Erythroblast (primary cell): ENCODE measurements around the gene IDH1.
"Not testable (repeated sequence)": the region's sequence is repeated elsewhere in the genome, so short reads cannot be mapped to it uniquely, and the experiment has no call there.

Source experiments
- DNase-seq, 2 experiments: peaks; one replicate each; lab custom pipeline; 2025; lab: John Stamatoyannopoulos, UW
- GATA1 ChIP-seq: IDR thresholded peaks from 2 replicates; pipeline ENCODE4 v1.6.1; 2011; ENCODE audit warnings: low read depth, mild to moderate bottlenecking, control low read depth, low read length, moderate library complexity
- POLR2A ChIP-seq: IDR thresholded peaks from 2 replicates; pipeline ENCODE4 v1.6.1; 2011; ENCODE audit warnings: mild to moderate bottlenecking, low read length

Gene IDH1

DNA sequence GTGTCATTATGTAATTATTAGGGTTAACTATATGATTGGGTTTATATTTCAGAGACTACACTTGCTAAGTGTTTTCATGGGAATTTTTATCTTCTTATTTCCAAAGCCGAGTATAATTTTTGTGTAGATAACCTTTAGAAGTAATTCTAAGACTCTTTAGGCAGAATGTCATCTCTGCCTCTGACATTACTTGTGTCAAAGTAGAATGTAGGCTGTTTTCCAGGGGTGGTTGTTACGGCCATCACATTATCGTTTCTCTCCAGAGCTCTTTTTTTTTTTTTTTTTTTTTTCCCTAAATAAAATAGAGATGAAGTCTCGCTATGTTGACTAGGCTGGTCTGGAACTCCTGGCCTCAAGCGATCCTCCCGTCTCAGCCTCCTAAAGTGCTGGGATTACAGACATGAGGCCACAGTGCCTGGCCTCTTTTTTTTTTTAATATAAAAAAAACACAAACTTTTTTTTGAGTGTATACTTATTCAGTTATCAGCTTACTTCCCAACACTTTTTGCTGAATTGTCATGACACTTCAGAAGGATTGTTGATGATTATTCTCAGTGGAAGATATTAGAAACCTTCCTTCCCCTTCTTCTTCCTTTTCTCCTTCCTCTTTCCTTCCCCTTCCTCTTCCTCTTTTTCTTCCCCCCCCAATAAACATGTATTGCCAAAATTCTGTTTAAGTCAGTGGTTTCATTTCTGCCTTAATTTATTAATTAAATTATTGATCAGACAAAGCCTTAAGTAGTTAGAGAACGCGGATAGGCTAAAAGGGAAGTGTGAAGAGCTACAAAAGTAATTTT is 13.5 kb upstream of the IDH1 start:
- TF ChIP-seq POLR2A: no peak
- TF ChIP-seq GATA1: no peak
- DNase-seq: no peak

DNA sequence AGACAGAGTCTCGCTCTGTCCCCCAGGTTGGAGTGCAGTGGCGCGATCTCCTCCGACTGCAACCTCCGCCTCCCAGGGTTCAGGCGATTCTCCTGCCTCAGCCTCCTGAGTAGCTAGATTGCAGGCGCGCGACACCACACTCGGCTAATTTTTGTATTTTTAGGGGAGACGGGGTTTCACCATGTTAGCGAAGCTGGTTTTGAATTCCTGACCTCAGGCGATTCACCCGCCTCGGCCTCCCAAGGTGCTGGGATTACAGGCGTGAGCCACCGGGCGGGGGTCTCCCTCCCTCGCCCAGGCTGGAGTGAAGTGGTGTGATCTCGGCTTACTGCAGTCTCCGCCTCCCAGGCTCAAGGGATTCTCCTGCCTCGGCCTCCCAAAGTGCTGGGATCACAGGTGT is 12.7 kb upstream of the IDH1 start:
- not testable (repeated sequence) for DNase-seq

DNA sequence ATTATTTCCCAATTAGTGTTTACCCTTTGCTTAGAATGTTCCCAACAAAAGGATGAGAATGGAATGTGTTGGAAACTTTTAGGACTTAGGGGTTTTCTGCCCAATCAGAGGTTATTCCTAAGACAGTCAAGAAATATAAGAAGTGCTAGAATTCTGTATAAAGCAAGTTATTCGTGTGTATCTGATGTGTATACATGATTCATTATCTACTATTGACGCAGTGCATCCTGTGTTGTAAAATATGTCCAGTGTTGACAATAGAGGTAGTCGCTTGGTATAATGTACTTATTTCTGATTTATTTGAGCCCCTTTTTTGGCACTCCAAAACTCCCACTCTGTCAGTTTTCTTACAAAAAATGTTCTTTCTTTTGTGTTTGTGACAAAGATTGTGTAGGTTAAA is 12.1 kb upstream of the IDH1 start:
- peak; percentile 26 to 48 for DNase-seq
- no peak for TF ChIP-seq POLR2A
- no peak for TF ChIP-seq GATA1

DNA sequence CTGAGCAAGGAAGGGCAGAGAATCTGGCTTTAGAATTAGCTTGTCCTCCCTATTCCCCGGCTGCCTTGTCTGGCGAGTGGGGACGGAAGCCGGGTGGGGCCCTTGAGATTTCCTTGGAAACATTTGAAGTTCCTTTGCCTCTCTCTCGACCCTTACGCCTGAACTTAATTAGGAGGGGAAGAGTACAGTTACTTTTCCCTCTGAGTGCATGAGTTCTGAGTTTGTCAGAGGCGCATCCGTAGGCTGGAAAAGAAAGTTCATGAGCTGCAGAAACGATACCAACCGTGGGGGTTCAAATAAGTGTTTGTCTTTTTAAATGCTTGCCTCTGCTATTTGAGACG is 11.7 kb upstream of the IDH1 start:
- peak; percentile 56 to 71 for DNase-seq
- TF ChIP-seq GATA1 (no peak), POLR2A (no peak)

DNA sequence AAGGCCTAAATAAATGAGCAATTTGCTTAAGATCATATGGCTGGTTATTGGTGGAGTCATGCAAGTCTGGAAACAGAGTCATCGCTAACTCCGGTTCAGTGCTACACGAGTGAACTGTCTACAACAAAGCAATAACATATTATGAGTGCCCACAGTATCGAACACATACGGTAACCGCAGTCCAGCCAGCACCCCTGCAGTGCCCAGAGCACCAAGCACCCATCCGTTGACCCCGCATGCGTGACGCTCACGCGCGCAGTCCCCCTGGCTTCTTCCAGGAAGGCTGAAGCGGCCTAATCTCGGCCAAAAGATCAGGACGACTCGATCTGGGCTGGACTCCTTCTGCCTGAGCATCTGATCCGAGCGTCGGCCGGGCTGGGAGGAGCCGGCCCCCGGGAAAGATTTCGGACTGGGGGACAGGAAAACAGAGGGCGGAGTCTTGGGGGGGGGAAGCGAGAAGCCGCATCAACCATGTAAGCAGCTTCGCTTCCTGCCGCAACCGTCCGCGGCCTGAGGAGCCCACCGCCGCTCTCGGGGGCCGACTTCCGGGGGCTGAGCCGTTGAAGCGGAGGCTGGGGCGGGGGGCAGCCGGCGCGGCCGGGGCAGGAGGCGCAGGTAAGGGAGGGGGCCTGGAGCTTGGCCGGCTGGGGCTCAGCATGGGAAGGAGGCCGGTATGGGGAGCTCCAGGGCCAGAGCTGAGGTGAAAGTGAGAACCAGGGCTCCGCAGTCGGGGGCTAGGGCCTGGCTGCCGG is 11.1 kb upstream of the IDH1 start, which contains the start of gene PIKFYVE:
Gene PIKFYVE (plus strand): TSS at position 455 of the 752 bp plus-strand sequence. CDS start 5,265 bp downstream, outside the sequence.
- peak; percentile 96 for DNase-seq

GRCh38 chr2:208265371-208265800 is 10.5 kb upstream of the IDH1 start:
- TF ChIP-seq GATA1 (no peak), POLR2A (no peak)
- DNase-seq: peak in 1 of 2 experiments; percentile 70

More for the DNA sequence above, 11.1 kb upstream of the IDH1 start, which contains the start of gene PIKFYVE:
- TF ChIP-seq POLR2A (peak; percentile 83), GATA1 (peak; percentile 84)

DNA sequence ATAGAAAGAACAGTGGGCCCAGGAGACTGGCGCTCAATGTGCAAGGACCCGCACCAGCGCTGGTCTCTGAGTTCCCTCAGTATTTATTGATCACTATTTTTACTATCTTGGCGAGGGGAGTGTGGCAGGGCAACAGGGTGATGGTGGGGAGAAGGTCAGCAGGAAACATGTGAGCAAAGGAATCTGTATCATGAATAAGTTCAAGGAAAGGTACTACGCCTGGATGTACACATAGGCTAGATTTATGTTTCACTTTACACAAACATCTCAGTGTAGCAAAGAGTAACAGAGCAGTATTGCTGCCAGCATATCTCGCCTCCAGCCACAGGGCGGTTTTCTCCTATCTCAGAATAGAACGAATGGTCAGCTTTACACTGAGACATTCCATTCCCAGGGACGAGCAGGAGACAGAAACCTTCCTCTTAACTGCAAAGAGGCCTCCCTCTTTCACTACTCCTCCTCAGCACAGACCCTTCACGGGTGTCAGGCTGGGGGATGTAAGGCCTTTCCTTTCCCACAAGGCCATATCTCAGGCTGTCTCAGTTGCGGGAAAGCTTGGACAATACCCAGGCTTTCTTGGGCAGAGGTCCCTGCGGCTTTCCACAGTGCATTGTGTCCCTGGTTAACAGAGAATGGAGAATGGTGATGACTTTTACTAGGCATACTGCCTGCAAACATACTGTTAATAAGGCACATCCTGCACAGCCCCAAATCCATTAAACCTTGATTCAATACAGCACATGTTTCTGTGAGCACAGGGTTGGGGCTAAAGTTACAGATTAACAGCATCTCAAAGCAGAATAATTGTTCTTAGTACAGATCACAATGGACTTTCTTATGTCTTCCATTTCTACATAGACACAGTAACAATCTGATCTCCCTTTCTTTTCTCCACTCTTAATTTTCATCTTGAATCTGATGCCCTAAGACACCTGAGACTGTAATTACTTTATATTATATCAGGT is 2.3 kb upstream of the IDH1 start:
- not testable (repeated sequence) for DNase-seq

- DNase-seq: no peak
- TF ChIP-seq POLR2A (no peak), GATA1 (no peak)
Measured at GRCh38 chr2:208256192-208256782, 1.4 kb upstream of the IDH1 start.

GRCh38 chr2:208255557-208256106 is 761 bp upstream of the IDH1 start:
- no peak for TF ChIP-seq GATA1
- no peak for TF ChIP-seq POLR2A
- DNase-seq: no peak

GRCh38 chr2:208254118-208254870 is 577 bp downstream of the IDH1 start:
- TF ChIP-seq POLR2A (no peak), GATA1 (no peak)
- DNase-seq: peak; percentile 94 to 95

DNA sequence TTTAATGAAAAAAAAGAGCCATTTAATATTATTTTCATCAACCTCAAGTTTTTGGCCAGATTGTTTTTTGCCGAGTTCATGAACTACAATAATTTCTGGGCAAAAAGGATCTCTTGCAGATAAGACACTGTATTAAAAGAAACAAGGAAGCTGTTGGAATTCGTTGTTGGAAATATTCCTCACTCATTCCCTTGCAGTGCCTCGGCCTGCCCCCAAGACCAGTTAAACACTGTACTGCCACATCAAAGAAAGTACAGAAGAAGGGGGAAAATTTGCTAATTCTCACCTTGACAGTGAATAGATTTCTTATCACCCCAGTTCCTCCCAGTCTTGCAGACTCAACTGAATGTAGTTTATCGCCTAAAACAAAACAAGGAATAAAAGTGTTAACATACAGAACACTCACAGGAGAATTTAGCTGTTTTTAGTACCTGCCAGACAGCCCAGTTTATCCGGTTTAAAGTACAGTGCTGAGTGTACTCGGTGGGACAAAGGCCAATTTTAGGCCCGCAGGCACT is 1.2 kb downstream of the IDH1 start:
- TF ChIP-seq GATA1 (no peak), POLR2A (peak; percentile 26)
- no peak for DNase-seq

DNA sequence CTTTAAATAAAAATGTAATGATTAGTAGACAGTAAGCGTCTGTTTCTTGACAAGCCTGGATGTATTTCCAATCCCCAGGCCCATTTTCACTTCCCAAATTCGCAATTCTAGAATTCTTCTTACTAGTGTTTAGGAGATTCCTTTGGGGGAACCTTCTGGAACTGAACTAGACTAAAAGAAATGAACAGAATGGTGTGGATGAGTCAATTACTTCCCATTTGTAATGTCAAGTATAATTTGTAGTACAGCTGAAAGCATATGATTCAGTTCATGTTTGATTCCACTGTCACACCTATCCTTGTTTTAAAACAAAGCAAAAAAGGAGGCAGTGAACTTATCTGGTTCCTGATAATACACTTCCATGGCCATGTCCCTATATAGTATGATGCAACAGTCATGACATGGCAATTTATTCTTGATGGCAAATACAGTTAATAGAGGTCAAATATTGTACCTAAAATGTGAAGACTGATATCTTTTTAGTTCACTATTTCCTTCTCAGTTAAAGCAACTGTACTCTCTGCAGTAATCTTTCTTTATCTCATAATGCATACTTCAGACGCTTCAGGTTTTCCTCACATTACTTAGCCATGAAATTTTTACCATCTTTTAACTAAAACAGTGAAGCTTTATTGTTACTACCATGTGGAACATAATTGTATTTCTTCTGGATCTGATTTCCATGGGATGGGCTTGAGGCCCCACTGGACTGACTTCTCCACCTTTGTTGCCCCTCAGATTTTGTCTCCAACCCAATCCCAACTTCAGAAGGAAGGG is 2.0 kb downstream of the IDH1 start:
- TF ChIP-seq GATA1 (no peak), POLR2A (no peak)
- DNase-seq: peak; percentile 77 to 78
